ENCODE results near the gene TADA2A.

Gene TADA2A

DNA sequence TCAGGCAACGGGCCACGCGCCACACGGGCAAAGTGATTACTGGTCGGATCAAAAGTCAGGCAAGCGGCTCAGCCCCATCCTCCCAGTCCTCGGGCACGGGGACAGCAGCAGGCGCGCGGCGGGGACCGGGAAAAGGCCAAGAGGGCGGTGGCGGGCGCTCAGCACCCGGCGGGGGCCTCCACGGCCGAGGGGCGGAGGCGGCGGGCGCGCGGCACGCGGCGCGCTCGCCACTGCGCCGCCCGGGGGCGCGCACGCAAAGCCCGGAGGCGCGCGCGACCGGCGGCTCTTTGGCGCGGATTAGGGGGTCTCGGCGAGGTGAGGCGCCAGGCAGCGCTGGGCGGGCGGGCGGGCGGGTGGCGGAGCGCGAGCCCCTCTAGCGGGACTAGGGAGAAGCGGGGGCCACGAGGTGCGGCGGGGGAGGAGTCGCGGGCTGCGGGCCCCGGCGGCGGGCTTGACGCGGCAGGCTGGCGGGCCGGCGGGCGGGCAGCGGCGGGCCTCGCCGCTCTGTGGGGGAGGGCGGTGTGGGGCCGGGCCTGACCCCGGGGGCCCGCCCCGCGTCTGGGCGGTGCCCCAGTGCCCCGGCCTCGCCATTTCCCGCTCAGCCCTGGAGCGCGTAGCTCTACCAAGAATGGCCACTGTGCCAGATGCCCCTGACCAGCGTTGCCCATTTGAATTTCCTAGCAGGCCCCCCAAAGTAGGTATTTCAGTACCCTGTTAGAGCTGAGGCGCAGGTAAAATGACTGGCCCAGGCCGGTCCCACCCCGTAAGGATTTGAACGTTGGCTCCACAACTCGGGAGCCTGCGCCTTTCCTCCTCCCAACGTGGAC lies at the start of gene TADA2A, which contains the start of gene ACACA:
Gene TADA2A, plus strand, starts transcription at position 252 of the 827 bp plus-strand sequence. CDS start 4,480 bp downstream, outside the sequence.
Gene ACACA, minus strand, starts transcription at position 202 of the 827 bp plus-strand sequence. CDS start 537 bp downstream, outside the sequence.
- Histone ChIP-seq H3K36me3 (ENCODE audit: control insufficient read depth, insufficient read depth, low read length) (peaks cover 3% of the 10 kb centered on the region), H3K4me3 (replicated peaks; ENCODE audit: low read depth, low read length) (peak within 1 kb of the TSS; percentile 77), H3K27me3 (replicated peaks; ENCODE audit: control insufficient read depth, insufficient read depth, low read length) (no peaks in the 10 kb centered on the region)
- peak; percentile 89 for DNase-seq (ENCODE audit: extremely low read depth, insufficient read length)
- TF ChIP-seq, protein P1, sequence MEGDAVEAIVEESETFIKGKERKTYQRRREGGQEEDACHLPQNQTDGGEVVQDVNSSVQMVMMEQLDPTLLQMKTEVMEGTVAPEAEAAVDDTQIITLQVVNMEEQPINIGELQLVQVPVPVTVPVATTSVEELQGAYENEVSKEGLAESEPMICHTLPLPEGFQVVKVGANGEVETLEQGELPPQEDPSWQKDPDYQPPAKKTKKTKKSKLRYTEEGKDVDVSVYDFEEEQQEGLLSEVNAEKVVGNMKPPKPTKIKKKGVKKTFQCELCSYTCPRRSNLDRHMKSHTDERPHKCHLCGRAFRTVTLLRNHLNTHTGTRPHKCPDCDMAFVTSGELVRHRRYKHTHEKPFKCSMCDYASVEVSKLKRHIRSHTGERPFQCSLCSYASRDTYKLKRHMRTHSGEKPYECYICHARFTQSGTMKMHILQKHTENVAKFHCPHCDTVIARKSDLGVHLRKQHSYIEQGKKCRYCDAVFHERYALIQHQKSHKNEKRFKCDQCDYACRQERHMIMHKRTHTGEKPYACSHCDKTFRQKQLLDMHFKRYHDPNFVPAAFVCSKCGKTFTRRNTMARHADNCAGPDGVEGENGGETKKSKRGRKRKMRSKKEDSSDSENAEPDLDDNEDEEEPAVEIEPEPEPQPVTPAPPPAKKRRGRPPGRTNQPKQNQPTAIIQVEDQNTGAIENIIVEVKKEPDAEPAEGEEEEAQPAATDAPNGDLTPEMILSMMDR (IDR thresholded peaks at IDR 0.05; ENCODE audit: insufficient read depth, low read length, poor library complexity, severe bottlenecking): no peak

DNA sequence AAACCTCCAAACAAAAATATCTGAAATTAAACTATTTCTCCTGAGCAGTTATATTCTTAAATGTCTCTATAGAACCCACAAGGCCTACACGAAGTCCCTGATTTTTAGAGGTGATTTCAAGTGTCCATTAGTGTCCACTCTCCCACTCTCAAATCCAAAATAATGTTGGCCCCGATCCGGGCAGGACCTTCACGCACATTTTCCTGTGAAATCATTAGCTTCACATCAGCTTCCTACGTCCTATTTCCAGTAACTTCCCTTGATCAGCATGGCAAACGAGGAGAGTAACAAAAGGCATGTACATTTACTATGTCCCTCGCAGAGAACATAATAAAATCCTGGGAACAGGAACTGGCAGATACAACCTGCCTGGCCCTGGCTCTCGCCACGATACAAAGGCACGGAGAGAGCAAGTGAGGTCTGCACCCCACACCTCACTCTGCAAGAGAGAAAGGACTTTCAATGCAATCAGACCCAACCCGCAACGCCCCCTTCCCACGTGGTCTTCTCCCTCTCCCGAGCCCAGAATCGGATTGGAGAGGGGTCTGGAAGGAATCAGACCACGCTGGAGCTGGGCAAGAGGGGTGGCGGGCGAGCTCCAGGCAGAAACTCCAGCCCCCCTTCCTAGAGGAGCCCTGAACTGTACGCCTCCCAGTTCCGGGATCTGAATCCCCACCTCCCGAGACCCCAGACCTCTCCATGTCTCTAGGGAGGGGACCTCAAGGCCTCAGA lies 48.4 kb upstream of the TADA2A start:
- TF ChIP-seq, protein P1 (IDR thresholded peaks at IDR 0.05; ENCODE audit: insufficient read depth, low read length, poor library complexity, severe bottlenecking): no peak
- no peak for DNase-seq (ENCODE audit: extremely low read depth, insufficient read length)
- Histone ChIP-seq H3K27me3 (replicated peaks; ENCODE audit: control insufficient read depth, insufficient read depth, low read length) (no peaks in the 10 kb centered on the region), H3K4me3 (replicated peaks; ENCODE audit: low read depth, low read length) (peak overlapping the region; percentile 78), H3K36me3 (ENCODE audit: control insufficient read depth, insufficient read depth, low read length) (peaks cover 2% of the 10 kb centered on the region)

DNA sequence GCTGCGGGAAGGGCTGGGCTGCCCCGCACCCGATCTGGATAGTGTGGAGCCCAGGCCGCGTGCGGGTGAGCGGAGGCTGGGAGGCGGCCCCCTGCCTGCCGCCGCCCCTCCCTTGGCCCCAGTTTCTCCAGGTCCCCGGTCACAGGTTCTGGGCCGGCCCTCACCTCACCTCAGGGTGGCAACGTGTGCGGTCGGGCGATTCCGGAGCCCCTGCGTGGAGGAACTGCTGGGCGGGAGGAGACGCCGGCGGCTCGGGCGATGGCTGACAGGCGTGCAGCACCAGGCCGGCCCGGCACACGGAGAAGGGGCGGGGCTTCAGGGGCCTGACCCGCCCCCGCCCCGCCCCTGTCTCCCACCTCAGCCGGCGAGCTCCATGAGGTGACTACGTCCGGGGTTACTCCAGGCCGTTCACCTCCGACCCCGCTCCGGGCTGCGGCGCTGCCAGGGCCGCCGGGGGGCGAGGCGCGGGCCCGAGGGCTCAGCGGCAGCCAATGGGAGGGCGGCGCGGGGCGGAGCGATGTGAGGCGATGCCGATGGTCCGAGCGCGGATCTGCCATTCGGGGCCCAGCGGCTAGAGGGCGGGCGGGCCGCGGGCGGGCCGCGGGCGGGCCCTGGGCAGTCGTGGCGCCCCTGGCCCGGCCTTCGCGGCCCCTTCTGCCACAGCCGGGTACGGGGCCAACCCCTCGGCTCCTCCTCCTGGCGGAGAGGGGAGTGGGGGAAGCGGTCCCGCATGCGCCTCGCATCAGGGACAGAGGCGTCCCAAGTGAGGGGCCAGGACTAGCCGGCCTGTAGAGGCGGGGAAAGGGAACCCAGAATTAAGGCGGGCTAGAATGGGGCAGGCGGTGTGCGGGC lies 47.6 kb upstream of the TADA2A start:
- TF ChIP-seq, protein P1 (IDR thresholded peaks at IDR 0.05; ENCODE audit: insufficient read depth, low read length, poor library complexity, severe bottlenecking): no peak
- Histone ChIP-seq H3K27me3 (replicated peaks; ENCODE audit: control insufficient read depth, insufficient read depth, low read length) (no peaks in the 10 kb centered on the region), H3K36me3 (ENCODE audit: control insufficient read depth, insufficient read depth, low read length) (peaks cover 1% of the 10 kb centered on the region), H3K4me3 (replicated peaks; ENCODE audit: low read depth, low read length) (peak overlapping the region; percentile 78)
- DNase-seq (ENCODE audit: extremely low read depth, insufficient read length): peak; percentile 99

- Histone ChIP-seq H3K36me3 (ENCODE audit: control insufficient read depth, insufficient read depth, low read length) (no peaks in the 10 kb centered on the region), H3K27me3 (replicated peaks; ENCODE audit: control insufficient read depth, insufficient read depth, low read length) (no peaks in the 10 kb centered on the region), H3K4me3 (replicated peaks; ENCODE audit: low read depth, low read length) (peak overlapping the region; percentile 59)
- no peak for DNase-seq (ENCODE audit: extremely low read depth, insufficient read length)
- TF ChIP-seq, protein P1 (IDR thresholded peaks at IDR 0.05; ENCODE audit: insufficient read depth, low read length, poor library complexity, severe bottlenecking): no peak
Measured at GRCh38 chr17:37359682-37360188, 47.0 kb upstream of the TADA2A start.

DNA sequence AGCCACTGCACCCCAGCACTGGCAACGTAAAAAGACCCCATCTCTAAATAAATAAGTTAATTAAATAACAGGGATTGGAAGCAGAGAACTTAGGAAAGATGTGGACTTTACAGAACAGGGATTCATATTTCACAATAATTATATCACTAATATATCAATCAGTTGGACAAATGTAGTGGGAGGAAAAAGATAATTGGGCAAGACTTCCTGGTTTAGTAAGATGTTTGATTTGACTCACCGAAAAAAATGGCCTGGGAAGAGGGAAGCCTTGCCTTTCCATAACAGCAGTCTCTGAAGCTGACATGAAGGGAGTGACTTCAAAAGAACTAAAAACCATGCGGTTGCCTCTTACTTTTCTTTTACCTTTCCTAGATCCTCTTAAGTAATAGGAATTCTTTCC lies 46.1 kb upstream of the TADA2A start:
- H3K27me3 ChIP-seq (replicated peaks; ENCODE audit: control insufficient read depth, insufficient read depth, low read length): no peaks in the 10 kb centered on the region
- no peak for DNase-seq (ENCODE audit: extremely low read depth, insufficient read length)
- TF ChIP-seq, protein P1 (IDR thresholded peaks at IDR 0.05; ENCODE audit: insufficient read depth, low read length, poor library complexity, severe bottlenecking): no peak
- H3K4me3 ChIP-seq (replicated peaks; ENCODE audit: low read depth, low read length): no peak overlapping the region
- H3K36me3 ChIP-seq (ENCODE audit: control insufficient read depth, insufficient read depth, low read length): no peaks in the 10 kb centered on the region

Data from GM06990 (cell line).